HG02973 (cell line): ENCODE measurements around the gene CATSPER1.

Experiments
- ATAC-seq: cut with Tn5 transposase; IDR thresholded peaks from one replicate; pipeline ENCODE4 v1.9.1; 2021; ENCODE audit warnings: moderate library complexity; ENCODE audit not compliant: unreplicated experiment

CATSPER1 gene

GRCh38 chr11:65973439-65974110 lies 52.7 kb downstream of the CATSPER1 start:
- ATAC-seq, result no peak

DNA sequence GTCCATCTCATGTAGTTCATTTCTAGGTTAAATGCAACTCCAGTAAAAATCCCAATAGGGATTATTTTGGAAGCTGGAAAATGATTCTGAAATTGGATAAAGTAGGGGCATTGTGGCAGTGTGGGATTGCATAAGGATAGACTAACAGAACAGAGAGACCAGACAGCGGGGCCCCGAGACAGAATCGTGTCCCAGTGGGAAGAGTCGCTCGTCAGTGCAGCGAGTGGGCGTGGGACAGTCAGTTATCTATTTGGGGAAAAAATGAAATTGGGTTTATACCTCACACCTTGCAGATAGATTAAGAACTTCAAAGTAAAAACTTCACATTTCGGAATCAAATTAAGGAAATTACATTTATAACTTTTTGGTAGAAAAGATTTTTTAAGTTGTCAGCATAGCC lies 54.2 kb downstream of the CATSPER1 start:
- ATAC-seq, result no peak

DNA sequence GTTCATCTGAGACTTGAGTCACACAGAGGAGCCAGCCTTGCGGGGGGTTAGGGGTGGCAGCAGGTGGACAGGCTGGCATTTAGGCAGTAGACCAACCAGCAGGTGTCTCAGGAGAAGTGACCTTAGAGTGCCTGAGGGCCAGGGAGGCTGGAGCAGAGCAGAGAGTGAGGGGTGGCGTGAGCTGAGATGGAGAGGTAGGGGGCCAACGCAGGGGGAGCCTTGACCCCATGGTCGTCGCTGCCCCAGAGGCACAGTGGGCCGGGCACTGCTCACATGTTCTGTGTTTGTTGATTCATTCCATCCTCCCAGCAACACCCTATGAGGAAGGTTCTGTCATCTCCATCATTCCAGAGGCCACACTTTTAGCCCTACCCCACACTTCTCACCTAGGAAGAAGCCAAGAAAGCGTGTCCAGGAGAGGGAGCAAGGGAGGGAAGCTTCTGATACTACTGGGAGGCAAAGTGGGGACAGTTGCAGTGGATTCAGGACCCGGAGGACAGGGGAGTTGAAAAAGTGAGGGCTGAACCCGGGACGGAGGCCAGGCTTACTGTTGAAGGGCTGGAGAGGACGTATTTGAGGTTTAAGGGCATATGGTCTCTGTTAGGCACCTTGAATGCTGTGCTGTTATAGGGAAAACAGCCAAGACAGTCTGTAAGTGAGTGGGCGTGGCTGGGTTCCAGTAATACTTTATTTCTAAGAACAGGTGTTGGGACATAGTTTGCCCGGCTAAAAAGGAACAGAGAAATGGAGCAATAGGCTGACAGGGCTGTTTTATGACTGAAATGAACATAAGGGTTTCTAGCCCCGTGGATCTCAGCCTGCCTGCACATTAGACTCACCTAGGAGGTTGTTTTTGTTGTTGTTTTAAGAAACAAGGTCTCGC lies 57.4 kb downstream of the CATSPER1 start:
- ATAC-seq, result no peak

DNA sequence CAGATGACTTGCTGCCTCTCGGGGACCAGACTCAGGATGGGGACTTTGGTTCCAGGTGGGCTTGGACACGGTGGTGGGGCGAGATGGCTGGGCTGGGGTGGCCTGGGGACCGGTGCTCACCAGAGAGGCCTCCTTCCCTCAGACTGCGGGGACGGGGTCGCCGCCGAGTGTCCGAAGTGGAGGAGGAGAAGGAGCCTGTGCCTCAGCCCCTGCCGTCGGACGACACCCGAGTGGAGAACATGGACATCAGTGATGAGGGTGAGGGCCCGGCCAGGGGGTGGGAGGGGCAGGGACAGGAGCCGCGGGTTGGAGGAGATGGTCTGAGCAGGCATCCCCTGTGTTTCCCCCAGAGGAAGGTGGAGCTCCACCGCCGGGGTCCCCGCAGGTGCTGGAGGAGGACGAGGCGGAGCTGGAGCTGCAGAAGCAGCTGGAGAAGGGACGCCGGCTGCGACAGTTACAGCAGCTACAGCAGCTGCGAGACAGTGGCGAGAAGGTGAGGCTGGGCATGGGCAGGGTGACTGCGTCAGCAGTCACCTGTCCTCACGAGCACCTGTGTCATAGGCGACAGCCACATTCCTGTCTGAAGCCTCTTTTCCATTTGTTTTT lies 58.8 kb downstream of the CATSPER1 start:
- no peak for ATAC-seq
